B cell (primary cell): ENCODE data around the gene SLC37A1. TPM values are rescaled to one million over a fixed set of nuclear protein-coding genes. Genes with fewer than 3 reads are reported as not detected.
A peak's percentile ranks its signal among the peaks of the same experiment; 100 is the strongest.

ENCODE experiments used
- ATAC-seq: fragments of 200-7000 bp; cut with Tn5 transposase; one replicate; pipeline ENCODE4 v1.10.0; 2021; ENCODE audit warnings: low read depth, mild to moderate bottlenecking, moderate number of reproducible peaks, moderate library complexity
- CTCF ChIA-PET: fragments of 350-600 bp; sonication (Branson Sonifier 250); formaldehyde crosslinking; loops from one replicate; lab custom pipeline; 2021; ENCODE audit warnings: antibody characterized with exemption, inconsistent platforms; lab: Charles Lee
- POLR2A ChIA-PET: fragments of 350-600 bp; sonication (Branson Sonifier 250); formaldehyde crosslinking; loops from one replicate; lab custom pipeline; 2021; ENCODE audit warnings: antibody characterized with exemption; lab: Charles Lee
- DNase-seq: peaks from one replicate; pipeline ENCODE4 v3.0.0; 2013
- H2AFZ ChIP-seq: 2 replicates; pipeline ENCODE4 v1.6.1; 2012; ENCODE audit warnings: mild to moderate bottlenecking, low read depth, low read length; ENCODE audit not compliant: insufficient read depth, poor library complexity, severe bottlenecking
- H3K27ac ChIP-seq, 2 donors: 1 replicate in 1 of 2; 2 replicates in 1 of 2; pipeline ENCODE4 v1.5.1; 2012 to 2013; ENCODE audit warnings: low read length in 2 of 2, mild to moderate bottlenecking in 2 of 2, moderate library complexity in 1 of 2
- H3K27me3 ChIP-seq, 4 experiments: fragments of 200-600 bp in 1 of 4; sonication (generic) in 1 of 4; replicated peaks in 1 of 4; 1 replicate in 2 of 4; 2 replicates in 2 of 4; pipeline versions ENCODE4 v1.6.1 to v1.7.0; 2013 to 2016; ENCODE audit warnings: low read length in 3 of 4, mild to moderate bottlenecking in 2 of 4, mixed read lengths in 1 of 4, moderate library complexity in 1 of 4; ENCODE audit not compliant: insufficient read depth in 4 of 4, control insufficient read depth in 3 of 4; ENCODE audit errors: control extremely low read depth in 1 of 4
- H3K36me3 ChIP-seq, 2 experiments: replicated peaks in 1 of 2; 1 replicate in 1 of 2; 2 replicates in 1 of 2; pipeline versions ENCODE4 v1.6.1 to v1.7.1; 2013; ENCODE audit warnings: low read length in 1 of 2; ENCODE audit not compliant: insufficient read depth in 2 of 2, control insufficient read depth in 1 of 2; ENCODE audit errors: control extremely low read depth in 1 of 2, extremely low read depth in 1 of 2
- H3K4me1 ChIP-seq, 2 donors: fragments of 200-600 bp in 1 of 2; sonication (generic) in 1 of 2; 1 replicate in 1 of 2; 2 replicates in 1 of 2; pipeline versions ENCODE4 v1.5.1 to v1.6.1; 2013 to 2017; ENCODE audit warnings: low read length in 2 of 2; ENCODE audit not compliant: control insufficient read depth in 2 of 2, insufficient read depth in 2 of 2
- H3K4me2 ChIP-seq: replicated peaks from 2 replicates; pipeline ENCODE3; 2012; ENCODE audit warnings: mild to moderate bottlenecking, low read depth, low read length; ENCODE audit not compliant: poor library complexity, severe bottlenecking
- H3K4me3 ChIP-seq, 5 experiments: fragments of 200-600 bp in 1 of 5; sonication (generic) in 1 of 5; 1 replicate in 3 of 5; 2 replicates in 2 of 5; pipeline versions ENCODE4 v1.5.1 to v1.7.0; 2011 to 2016; ENCODE audit warnings: low read length in 4 of 5, mild to moderate bottlenecking in 4 of 5, low read depth in 2 of 5, control low read depth in 1 of 5, moderate library complexity in 1 of 5; ENCODE audit not compliant: insufficient read depth in 1 of 5; ENCODE audit errors: control extremely low read depth in 1 of 5, extremely low read depth in 1 of 5
- H3K79me2 ChIP-seq: fragments of 200-600 bp; sonication (generic); one replicate; pipeline ENCODE4 v1.6.0; 2016; ENCODE audit warnings: low read length; ENCODE audit not compliant: control insufficient read depth, insufficient read depth
- H3K9ac ChIP-seq: fragments of 200-600 bp; sonication (generic); 2 replicates; pipeline ENCODE4 v1.6.1; 2017; ENCODE audit warnings: mild to moderate bottlenecking, low read length, moderate library complexity
- H3K9me3 ChIP-seq, 3 donors: one replicate each; pipeline versions ENCODE4 v1.6.1 to v1.7.1; 2013; ENCODE audit warnings: low read length in 2 of 3; ENCODE audit not compliant: control insufficient read depth in 2 of 3, insufficient read depth in 1 of 3; ENCODE audit errors: control extremely low read depth in 1 of 3
- H4K20me1 ChIP-seq: 2 replicates; pipeline ENCODE4 v1.6.0; 2012; ENCODE audit warnings: mild to moderate bottlenecking, low read length; ENCODE audit not compliant: insufficient read depth, control insufficient read depth, poor library complexity, severe bottlenecking
- H3K27ac Mint-ChIP-seq: one replicate; pipeline ENCODE4 v1.8.0; 2021; ENCODE audit warnings: mixed read lengths
- H3K27me3 Mint-ChIP-seq: one replicate; pipeline ENCODE4 v1.8.0; 2021; ENCODE audit warnings: mixed read lengths
- H3K4me1 Mint-ChIP-seq: one replicate; pipeline ENCODE4 v1.8.0; 2021; ENCODE audit warnings: mixed read lengths
- H3K4me3 Mint-ChIP-seq: one replicate; pipeline ENCODE4 v1.8.0; 2021; ENCODE audit warnings: mixed read lengths
- H3K9me3 Mint-ChIP-seq: one replicate; pipeline ENCODE4 v1.8.0; 2022; ENCODE audit warnings: mixed read lengths; ENCODE audit not compliant: insufficient read depth
- CTCF ChIP-seq: fragments of 200-600 bp; IDR thresholded peaks from one replicate; pipeline ENCODE4 v1.8.0; 2022; ENCODE audit warnings: antibody characterized with exemption, mild to moderate bottlenecking
- EZH2 ChIP-seq: IDR thresholded peaks from 2 replicates; pipeline ENCODE4 v1.6.1; 2012; ENCODE audit warnings: borderline replicate concordance, low read depth, mild to moderate bottlenecking, moderate library complexity, low read length; ENCODE audit not compliant: insufficient read depth, poor library complexity, severe bottlenecking
- WGBS: methylation state at CpG from one replicate; pipeline ENCODE4 v1.1.5; 2013; ENCODE audit warnings: missing lambda C conversion rate; ENCODE audit not compliant: insufficient coverage; 5-methylcytosine and 5-hydroxymethylcytosine counted together
- intact Hi-C: fragments of 100-400 bp; cut with micrococcal nuclease; formaldehyde crosslinking; loops from one replicate; pipeline ENCODE4 v1.10.0; 2022
- polyA plus RNA-seq: library from polyadenylated mRNA; depleted of rRNA; stranded (reverse); fragments of >200 nt; gene quantifications from 2 replicates; pipeline ENCODE4 v1.2.3, GENCODE V29; 2012
- total RNA-seq, 2 donors: library from RNA; stranded (reverse); fragments of 120-200 nt in 1 of 2; gene quantifications; 1 replicate in 1 of 2; 2 replicates in 1 of 2; pipeline versions ENCODE4 v1.2.3 to v1.2.4, GENCODE V29; 2013 to 2022

SLC37A1 gene
- total and polyA plus RNA-seq, 2 donors (not counting 1 experiment from before 2014, with no cell fraction given) = 38.1 to 60.2 TPM

GRCh38 chr21:42495027-42495426 lies 18.6 kb upstream of the SLC37A1 start:
- Mint-ChIP-seq H3K9me3 (no peaks in the 10 kb centered on the region), H3K27me3 (peaks cover 4% of the 10 kb centered on the region), H3K4me1 (peaks cover 15% of the 10 kb centered on the region), H3K4me3 (peak overlapping the region; percentile 94), H3K27ac (no peak overlapping the region)
- WGBS = 100% methylated on average over 4 of the region's 5 CpGs
- no peak for DNase-seq
- TF ChIP-seq CTCF (no peak), EZH2 (no peak)
- peaks cover 0 to 8% (median 0%) of the 10 kb centered on the region in 4 experiments for H3K27me3 ChIP-seq
- H2AFZ ChIP-seq = no peak overlapping the region
- no peak overlapping the region for H3K4me3 ChIP-seq
- no peaks in the 10 kb centered on the region for H3K36me3 ChIP-seq
- no peak overlapping the region for H3K4me2 ChIP-seq
- no peaks in the 10 kb centered on the region for H4K20me1 ChIP-seq
- no peaks in the 10 kb centered on the region for H3K9me3 ChIP-seq
- H3K79me2 ChIP-seq = no peaks in the 10 kb centered on the region
- ChIA-PET CTCF (interaction anchor here (1.6 kb wide), 1 partner anchor 42 kb away, joined by 5 read pairs; no protein-coding TSS in a partner anchor), POLR2A (interaction anchor here (0.5 kb wide), 1 partner anchor 332 kb away, joined by 5 read pairs; no protein-coding TSS in a partner anchor)
- H3K4me1 ChIP-seq = peaks cover 11 to 13% of the 10 kb centered on the region in 2 donors
- ATAC-seq = no peak
- H3K27ac ChIP-seq = no peak overlapping the region
- H3K9ac ChIP-seq = no peak overlapping the region
- intact Hi-C loops = no loop called here

GRCh38 chr21:42495765-42496119 lies 17.9 kb upstream of the SLC37A1 start:
- H2AFZ ChIP-seq = peak overlapping the region; percentile 86
- TF ChIP-seq EZH2 (no peak), CTCF (no peak)
- peak overlapping the region; percentile 85 for H3K9ac ChIP-seq
- ChIA-PET CTCF (interaction anchor here (1.6 kb wide), 1 partner anchor 41 kb away, joined by 5 read pairs; no protein-coding TSS in a partner anchor), POLR2A (interaction anchor here (0.5 to 1.1 kb wide), 2 partner anchors 41 to 333 kb away, joined by 4 to 5 read pairs; no protein-coding TSS in a partner anchor)
- H3K4me1 ChIP-seq = peaks cover 11 to 13% of the 10 kb centered on the region in 2 donors
- ATAC-seq (no peak), DNase-seq (no peak)
- H3K27ac Mint-ChIP-seq = peak overlapping the region; percentile 89
- peak overlapping the region; percentile 89 for H3K4me2 ChIP-seq
- H3K27ac ChIP-seq = peak overlapping the region; percentile 66 to 85
- peaks cover 4% of the 10 kb centered on the region for H3K27me3 Mint-ChIP-seq
- no peaks in the 10 kb centered on the region for H3K9me3 Mint-ChIP-seq
- peak overlapping the region; percentile 59 to 78 (median 74) for H3K4me3 ChIP-seq
- H3K36me3 ChIP-seq = no peaks in the 10 kb centered on the region
- intact Hi-C loops = loop anchor here (1.0 kb wide), 4 partner anchors 19 to 41 kb away; no protein-coding TSS in a partner anchor
- WGBS = 0% methylated on average over 10 of the region's 18 CpGs
- no peaks in the 10 kb centered on the region for H4K20me1 ChIP-seq
- no peaks in the 10 kb centered on the region for H3K79me2 ChIP-seq
- peak overlapping the region; percentile 94 for H3K4me3 Mint-ChIP-seq
- peaks cover 15% of the 10 kb centered on the region for H3K4me1 Mint-ChIP-seq
- H3K27me3 ChIP-seq = peaks cover 0 to 5% (median 0%) of the 10 kb centered on the region in 4 experiments
- no peaks in the 10 kb centered on the region for H3K9me3 ChIP-seq
